NCI-H187 (cell line): ENCODE data around the gene SLFN11.
"Not testable (repeated sequence)": the region's sequence is repeated elsewhere in the genome, so short reads cannot be mapped to it uniquely, and the experiment has no call there.

Source experiments
- DNase-seq, 2 experiments: peaks; one replicate each; lab custom pipeline; 2025; lab: John Stamatoyannopoulos, UW

The SLFN11 gene

GRCh38 chr17:35373534-35373983, at the start of gene SLFN11:
Gene SLFN11 (minus strand): TSS chr17:35373621. CDS start chr17:35363807, 9,814 bp downstream.
- DNase-seq, result peak; percentile 48 to 67

- DNase-seq, result not testable (repeated sequence)
Measured at GRCh38 chr17:35421069-35421468, 47.6 kb upstream of the SLFN11 start.

DNA sequence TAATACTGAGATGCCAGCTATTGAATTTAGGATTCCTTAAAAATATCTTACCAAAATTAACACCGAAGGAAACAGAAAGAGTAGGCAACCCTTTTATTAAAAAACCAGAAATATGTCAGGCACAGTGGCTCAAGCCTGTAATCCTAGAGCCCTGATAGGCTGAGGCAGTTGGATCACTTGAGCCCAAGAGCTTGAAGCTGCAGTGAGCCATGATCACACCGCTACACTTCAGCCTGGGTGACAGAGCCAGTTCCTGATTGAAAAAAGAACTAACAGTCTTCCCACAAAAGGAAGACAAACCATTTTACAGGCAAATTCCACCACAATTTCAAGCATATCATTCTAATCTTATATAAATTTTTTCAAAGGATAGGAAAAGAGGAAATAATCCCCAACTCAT, 43.2 kb upstream of the SLFN11 start:
- DNase-seq, result no peak

DNA sequence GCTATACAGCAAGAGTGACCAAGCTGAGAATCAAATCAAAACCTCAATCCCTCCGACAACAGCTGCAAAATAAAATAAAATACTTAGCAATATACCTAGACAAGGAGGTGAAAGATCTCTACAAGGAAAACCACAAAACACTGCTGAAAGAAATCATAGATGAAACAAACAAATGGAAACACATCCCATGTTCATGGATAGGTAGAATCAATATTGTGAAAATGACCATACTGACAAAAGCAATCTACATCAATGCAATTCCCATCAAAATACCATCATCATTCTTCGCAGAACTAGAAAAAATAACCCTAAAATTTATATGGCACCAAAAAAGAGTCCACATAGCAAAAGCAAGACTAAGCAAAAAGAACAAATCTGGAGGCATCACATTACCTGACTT, 41.3 kb upstream of the SLFN11 start:
- not testable (repeated sequence) for DNase-seq

GRCh38 chr17:35414247-35414646, 40.8 kb upstream of the SLFN11 start:
- no peak for DNase-seq

- no peak for DNase-seq
Measured at GRCh38 chr17:35407531-35407930, 34.1 kb upstream of the SLFN11 start.

DNA sequence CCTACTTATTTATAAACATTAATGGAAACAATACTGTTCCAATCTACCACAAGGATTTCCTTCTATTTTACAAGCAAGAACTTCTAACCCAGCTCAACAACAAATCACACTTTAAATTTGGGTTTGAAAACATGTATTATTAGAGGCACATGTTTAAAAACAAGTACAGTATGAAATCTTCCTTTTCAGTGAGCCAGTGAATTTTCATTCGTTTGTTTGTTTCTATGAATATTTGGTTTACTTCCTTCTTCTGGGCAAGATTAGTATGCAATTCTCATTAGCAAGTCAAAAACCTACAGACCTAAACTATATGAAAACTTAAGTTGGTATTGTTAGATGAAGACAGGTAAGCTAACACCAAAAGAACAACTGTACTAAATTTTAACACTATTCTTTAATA, 33.1 kb upstream of the SLFN11 start:
- no peak for DNase-seq

- DNase-seq, result no peak
Measured at GRCh38 chr17:35404360-35404759, 30.9 kb upstream of the SLFN11 start.

DNA sequence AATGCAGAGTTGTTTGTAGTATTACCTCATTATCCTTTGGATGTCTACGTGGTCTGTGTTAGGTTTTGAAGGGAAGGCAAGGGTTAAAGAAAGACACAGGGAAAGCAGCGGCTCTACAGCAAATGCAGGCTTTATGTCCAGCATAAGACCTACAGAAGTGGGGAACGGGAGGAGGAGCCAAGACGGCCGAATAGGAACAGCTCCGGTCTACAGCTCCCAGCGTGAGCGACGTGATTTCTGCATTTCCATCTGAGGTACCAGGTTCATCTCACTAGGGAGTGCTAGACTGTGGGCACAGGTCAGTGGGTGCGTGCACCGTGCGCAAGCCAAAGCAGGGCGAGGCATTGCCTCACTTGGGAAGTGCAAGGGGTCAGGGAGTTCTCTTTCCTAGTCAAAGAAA, 20.4 kb upstream of the SLFN11 start:
- DNase-seq, result not testable (repeated sequence)

DNA sequence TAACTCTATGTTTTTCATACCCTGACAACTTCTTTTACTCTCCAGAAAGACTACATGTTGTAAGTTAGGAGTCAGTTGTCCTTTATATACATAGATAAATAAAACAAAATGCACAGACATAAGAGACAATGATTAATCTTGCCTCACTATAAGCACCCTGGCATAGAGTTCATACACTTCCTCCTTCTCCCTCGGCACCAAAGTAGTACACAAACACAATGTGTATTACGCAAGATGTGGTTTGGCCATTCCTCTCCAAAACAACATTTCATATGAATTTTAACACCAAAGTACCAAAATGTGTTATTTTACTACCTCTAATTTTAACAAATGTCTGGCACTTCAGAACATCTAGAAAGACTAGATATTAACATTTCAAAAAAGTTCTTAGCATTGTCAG, 17.2 kb upstream of the SLFN11 start:
- no peak for DNase-seq

DNA sequence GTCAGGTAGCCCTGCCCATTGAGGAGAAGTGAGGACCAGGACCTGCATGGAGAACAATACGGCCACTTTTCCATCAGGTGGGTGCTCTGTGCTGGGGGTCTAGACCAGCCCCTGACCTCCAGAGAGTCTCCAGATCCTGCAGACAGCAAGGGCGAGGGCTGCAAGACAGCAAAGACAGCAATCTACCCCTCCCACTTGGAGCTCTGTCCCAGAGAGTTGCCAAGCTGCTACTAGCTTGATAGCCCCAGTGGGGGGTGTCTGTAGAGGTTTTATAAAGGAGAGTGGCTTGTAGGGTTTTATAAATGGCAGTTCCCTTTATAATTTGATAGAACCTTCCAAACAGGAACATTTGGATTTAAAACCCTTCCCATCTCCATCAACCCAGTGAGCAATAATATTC, 16.7 kb upstream of the SLFN11 start:
- DNase-seq, result no peak

GRCh38 chr17:35387496-35387895, 14.1 kb upstream of the SLFN11 start:
- DNase-seq, result no peak

- no peak for DNase-seq
Measured at GRCh38 chr17:35377706-35378105, 4.3 kb upstream of the SLFN11 start.

DNA sequence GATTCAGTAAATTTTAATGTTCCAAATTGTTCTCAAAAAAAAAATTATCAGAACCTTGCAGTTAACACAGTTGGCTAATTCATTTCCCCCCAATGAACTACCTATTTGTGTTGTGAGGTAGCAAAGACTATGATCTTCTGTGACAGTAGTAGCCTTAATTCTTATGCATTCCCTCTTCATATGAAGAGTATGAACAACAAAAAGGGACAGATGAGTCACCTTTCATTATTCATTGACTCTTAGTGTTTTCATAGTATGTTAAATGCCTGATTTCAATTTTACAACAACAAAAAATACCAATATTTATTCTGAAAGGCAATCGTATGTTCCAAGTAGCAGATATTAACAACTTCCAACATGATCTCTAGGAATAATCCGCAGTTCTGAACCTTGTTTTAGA, 3.6 kb upstream of the SLFN11 start:
- DNase-seq, result no peak

- DNase-seq, result no peak
Measured at GRCh38 chr17:35376245-35376644, 2.8 kb upstream of the SLFN11 start.

DNA sequence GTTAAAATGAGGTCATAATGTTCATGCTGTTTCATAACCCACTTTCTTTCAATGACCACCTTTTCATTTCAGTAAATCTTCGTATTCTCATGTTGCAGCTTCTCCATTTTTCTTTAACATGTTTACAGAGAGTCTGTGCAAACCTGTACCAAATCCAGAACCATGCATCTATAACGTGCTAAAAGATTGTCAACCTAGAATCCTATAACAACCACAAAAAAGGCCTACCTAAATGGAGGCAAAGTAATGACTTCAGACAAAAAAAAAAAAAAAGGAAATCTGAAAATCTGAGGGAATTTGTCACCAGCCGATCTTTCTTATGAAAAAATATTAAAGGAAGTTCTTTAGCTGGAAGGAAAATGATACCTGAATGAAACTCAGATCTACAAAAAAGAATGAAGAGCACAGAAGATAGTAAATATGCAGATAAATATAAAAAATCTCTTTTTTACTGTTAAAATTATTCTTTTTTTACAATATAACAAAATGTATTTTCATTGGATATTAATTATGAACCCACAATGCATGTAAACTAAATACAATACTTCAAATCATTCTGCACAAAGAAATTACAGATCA, 1.4 kb upstream of the SLFN11 start:
- no peak for DNase-seq

- peak; percentile 46 to 65 for DNase-seq
Measured at GRCh38 chr17:35373984-35374765, 754 bp upstream of the SLFN11 start.

DNA sequence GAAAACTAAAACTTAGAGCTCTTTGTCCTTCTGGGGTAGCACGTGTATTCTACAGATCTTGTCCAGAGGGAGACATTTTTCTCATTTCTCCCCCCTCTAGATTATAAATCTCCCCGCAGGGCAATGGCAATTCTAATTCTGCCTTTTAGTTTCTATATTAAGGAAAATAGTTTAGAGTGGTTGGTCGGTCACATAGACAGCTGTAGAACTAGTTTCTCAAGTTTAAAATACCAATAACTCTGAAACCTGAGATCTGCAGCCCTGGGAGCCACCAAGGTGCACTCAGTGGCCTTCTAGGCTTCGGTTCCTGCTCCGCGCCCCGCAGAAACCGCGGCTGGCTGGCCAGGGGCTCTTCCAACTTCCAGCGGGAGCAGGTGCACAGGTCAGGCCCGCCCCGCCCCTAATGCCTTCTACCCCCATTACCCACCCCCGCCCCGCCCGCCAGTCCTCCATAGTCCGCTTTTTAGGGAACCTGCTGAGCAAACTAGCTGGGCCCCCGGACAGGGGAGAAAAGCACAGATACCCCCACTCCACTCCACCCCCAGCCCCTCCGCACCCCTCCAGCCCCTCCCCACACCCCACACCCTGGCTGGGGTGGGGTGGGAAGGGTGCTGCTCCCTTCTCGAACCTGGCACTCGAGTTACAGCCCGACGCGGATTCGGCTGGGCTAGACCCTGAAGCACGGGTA, 431 bp downstream of the SLFN11 start:
- DNase-seq, result peak in 1 of 2 experiments; percentile 10

DNA sequence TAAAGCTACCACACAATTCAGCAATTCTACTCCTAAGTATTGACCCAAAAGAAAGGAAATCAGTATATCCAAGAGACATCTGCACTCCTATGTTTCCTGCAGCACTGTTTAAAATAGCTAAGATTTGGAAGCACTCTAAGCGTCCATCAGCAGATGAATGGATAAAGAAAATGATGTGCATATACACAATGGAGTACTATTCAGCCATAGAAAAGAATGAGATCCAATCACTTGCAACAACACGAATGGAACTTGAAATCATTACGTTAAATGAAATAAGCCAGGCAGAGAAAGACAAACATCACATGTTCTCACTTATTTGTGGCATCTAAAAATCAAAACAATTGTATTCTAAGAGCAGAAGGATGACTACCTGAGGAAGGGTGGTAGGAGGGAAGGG, 1.5 kb downstream of the SLFN11 start:
- DNase-seq, result no peak

DNA sequence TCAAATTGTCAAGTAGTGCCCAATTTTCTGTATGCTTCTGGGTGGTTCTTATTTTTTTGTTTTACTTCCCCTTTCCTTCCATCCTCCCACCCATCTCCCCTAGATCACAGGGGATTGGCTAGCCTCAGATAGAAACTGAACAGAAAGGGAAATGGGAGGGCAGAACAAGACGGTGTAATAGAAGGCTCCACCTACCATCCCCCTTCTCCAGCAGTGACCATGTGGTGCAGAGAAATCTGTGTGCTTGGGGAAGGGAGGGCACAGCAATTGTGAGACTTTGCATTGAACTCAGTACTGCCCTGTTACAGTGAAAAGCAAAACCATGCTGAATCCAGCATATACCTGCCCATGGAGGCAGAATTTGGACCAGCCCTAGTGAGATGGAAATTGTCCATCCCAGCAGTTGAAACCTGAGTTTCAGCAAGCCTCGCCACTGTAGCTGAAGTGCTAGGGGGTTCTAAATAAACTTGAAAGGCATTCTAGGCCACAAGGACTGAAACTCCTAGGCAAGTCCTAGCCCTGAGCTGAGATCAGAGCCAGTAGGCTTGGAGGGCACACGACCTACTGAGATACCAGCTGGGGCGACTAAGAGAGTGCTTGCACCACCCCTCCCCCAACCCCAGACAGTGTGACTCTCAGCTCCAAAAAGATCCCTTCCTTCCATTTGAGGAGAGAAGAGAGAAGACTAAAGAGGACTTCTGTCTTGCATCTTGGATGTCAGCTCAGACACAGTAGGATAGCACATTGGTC, 5.2 kb downstream of the SLFN11 start:
- no peak for DNase-seq

GRCh38 chr17:35361027-35361426, 12.4 kb downstream of the SLFN11 start:
- DNase-seq, result no peak

DNA sequence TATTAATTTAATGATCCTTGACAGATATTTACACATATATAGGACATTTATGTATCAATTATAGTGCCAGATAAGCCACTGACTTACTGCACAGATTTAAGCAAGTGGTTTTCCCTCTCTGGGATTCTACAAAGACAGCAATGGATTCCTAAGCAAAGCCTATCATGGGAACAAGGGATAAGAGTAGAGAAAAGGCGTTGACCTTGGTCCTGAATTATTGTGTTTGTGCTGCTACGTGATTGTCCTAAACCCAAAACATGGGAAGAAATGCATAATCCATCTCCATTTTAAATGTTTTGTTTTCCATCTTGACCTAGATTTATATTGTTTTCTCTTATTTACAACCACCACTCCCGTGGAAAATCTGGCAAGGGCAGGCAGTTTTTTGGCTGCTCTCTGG, 14.0 kb downstream of the SLFN11 start:
- DNase-seq, result no peak
